ENCODE data around the gene ISL2.

GRCh38 chr15:76303909-76304308 lies 32.7 kb upstream of the ISL2 start:
- TF ChIP-seq CTCF (optimal IDR thresholded peaks at IDR 0.05 in 1 of 3, IDR thresholded peaks at IDR 0.05 in 1 of 3, conservative IDR thresholded peaks at IDR 0.05 in 1 of 3; ENCODE audit: extremely low read depth in 1 of 3, insufficient read depth in 2 of 3, low read length in 3 of 3) (no peak), EZH2 (IDR thresholded peaks at IDR 0.05; ENCODE audit: low read length) (no peak)

All from keratinocyte (primary cell).